SU-DHL-6 (cell line): Measurements from ENCODE around the gene ACAP2.

Experiments used
- EZH2phosphoT487 ChIP-seq: fragments of 200-600 bp; sonication (generic), shearing (Covaris generic); conservative IDR thresholded peaks from 2 replicates; pipeline ENCODE4 v1.6.1; 2018; ENCODE audit warnings: mild to moderate bottlenecking, antibody characterized with exemption, low read length, moderate library complexity, mixed read lengths
- TF ChIP-seq, protein P1 (sequence below): fragments of 200-600 bp; sonication (generic); IDR thresholded peaks from one replicate; pipeline ENCODE4 v1.5.1; 2017; ENCODE audit warnings: antibody characterized with exemption, mild to moderate bottlenecking, low read length, moderate library complexity; ENCODE audit not compliant: insufficient read depth, poor library complexity, severe bottlenecking

DNA sequence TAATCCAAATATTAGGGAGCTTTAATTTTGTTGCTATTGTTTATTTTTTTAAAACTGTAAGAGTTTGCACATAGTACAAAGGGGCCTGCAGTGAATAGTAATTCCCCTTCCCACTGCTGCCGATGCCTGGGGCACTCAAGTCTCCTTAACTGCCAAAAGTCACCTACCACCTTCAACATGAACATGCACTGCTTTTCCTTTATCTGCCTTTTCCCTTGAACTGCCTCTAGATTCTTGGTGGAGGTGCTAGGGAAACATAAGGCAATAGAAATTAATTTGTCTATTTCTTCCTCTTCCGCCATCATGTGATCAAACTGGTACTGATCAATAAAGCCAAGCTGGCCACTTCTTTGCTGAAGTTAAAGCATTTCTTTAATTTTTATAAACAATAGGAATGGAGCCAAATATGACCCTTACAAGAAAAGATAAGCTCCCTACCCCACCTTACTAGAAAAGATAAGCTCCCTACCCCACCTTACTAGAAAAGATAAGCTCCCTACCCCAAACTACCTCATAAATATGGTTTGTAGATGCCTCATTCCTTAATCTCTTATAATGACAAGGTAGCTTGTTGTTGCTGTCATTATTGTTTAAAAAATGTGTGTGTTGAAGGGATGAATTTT lies 17.4 kb upstream of the ACAP2 start:
- TF ChIP-seq, protein P1, sequence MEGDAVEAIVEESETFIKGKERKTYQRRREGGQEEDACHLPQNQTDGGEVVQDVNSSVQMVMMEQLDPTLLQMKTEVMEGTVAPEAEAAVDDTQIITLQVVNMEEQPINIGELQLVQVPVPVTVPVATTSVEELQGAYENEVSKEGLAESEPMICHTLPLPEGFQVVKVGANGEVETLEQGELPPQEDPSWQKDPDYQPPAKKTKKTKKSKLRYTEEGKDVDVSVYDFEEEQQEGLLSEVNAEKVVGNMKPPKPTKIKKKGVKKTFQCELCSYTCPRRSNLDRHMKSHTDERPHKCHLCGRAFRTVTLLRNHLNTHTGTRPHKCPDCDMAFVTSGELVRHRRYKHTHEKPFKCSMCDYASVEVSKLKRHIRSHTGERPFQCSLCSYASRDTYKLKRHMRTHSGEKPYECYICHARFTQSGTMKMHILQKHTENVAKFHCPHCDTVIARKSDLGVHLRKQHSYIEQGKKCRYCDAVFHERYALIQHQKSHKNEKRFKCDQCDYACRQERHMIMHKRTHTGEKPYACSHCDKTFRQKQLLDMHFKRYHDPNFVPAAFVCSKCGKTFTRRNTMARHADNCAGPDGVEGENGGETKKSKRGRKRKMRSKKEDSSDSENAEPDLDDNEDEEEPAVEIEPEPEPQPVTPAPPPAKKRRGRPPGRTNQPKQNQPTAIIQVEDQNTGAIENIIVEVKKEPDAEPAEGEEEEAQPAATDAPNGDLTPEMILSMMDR, result no peak
- no peak for TF ChIP-seq EZH2phosphoT487
